HG02981 (cell line): ENCODE data around the gene SLC2A1.
"Not testable (repeated sequence)": the region's sequence is repeated elsewhere in the genome, so short reads cannot be mapped to it uniquely, and the experiment has no call there.

Source experiments
- ATAC-seq: cut with Tn5 transposase; IDR thresholded peaks from one replicate; pipeline ENCODE4 v1.9.1; 2021; ENCODE audit warnings: mild to moderate bottlenecking, moderate library complexity; ENCODE audit not compliant: unreplicated experiment

SLC2A1 gene

GRCh38 chr1:42931911-42932422, 26.7 kb downstream of the SLC2A1 start:
- ATAC-seq, result peak; percentile 56

- ATAC-seq, result peak; percentile 31
Measured at GRCh38 chr1:42931108-42931539, 27.5 kb downstream of the SLC2A1 start.

- ATAC-seq, result no peak
Measured at GRCh38 chr1:42930178-42931107, 28.2 kb downstream of the SLC2A1 start.

GRCh38 chr1:42929434-42930177, 29.1 kb downstream of the SLC2A1 start:
- no peak for ATAC-seq

GRCh38 chr1:42928859-42929258, 29.8 kb downstream of the SLC2A1 start:
- ATAC-seq, result no peak

GRCh38 chr1:42927920-42928505, 30.7 kb downstream of the SLC2A1 start:
- ATAC-seq, result no peak

GRCh38 chr1:42927274-42927841, 31.3 kb downstream of the SLC2A1 start:
- no peak for ATAC-seq

GRCh38 chr1:42926879-42927242, 31.8 kb downstream of the SLC2A1 start:
- no peak for ATAC-seq

- no peak for ATAC-seq
Measured at GRCh38 chr1:42926235-42926878, 32.3 kb downstream of the SLC2A1 start.

GRCh38 chr1:42924851-42925760, 33.6 kb downstream of the SLC2A1 start:
- ATAC-seq, result no peak

- ATAC-seq, result peak; percentile 89
Measured at GRCh38 chr1:42924082-42924850, 34.4 kb downstream of the SLC2A1 start.

GRCh38 chr1:42923367-42924081, 35.1 kb downstream of the SLC2A1 start:
- ATAC-seq, result no peak

GRCh38 chr1:42922687-42923366, 35.8 kb downstream of the SLC2A1 start:
- ATAC-seq, result no peak

- no peak for ATAC-seq
Measured at GRCh38 chr1:42921769-42922168, 36.9 kb downstream of the SLC2A1 start.

GRCh38 chr1:42919651-42920050, 39.0 kb downstream of the SLC2A1 start:
- not testable (repeated sequence) for ATAC-seq

- ATAC-seq, result no peak
Measured at GRCh38 chr1:42917241-42917495, 41.5 kb downstream of the SLC2A1 start.

GRCh38 chr1:42915456-42915855, 43.2 kb downstream of the SLC2A1 start:
- ATAC-seq, result no peak
